Osteoblast (primary cell): ENCODE results near the gene PTPN14. TPM values are rescaled to one million over a fixed set of nuclear protein-coding genes. Genes with fewer than 3 reads are reported as not detected.
"Not testable (repeated sequence)": the region's sequence is repeated elsewhere in the genome, so short reads cannot be mapped to it uniquely, and the experiment has no call there.

Experiments used
- DNase-seq: peaks from one replicate; pipeline ENCODE4 v3.0.0; 2011; ENCODE audit warnings: low spot score, mixed read lengths; ENCODE audit not compliant: insufficient read length; ENCODE audit errors: missing footprints
- H2AFZ ChIP-seq: 2 replicates; pipeline ENCODE4 v1.6.0; 2011; ENCODE audit warnings: mild to moderate bottlenecking, low read length
- H3K27ac ChIP-seq: 2 replicates; pipeline ENCODE4 v1.5.1; 2011; ENCODE audit warnings: mild to moderate bottlenecking, low read depth, low read length, moderate library complexity
- H3K27me3 ChIP-seq: 2 replicates; pipeline ENCODE4 v1.6.0; 2012; ENCODE audit warnings: mild to moderate bottlenecking, control low read depth, inconsistent platforms, low read length, moderate library complexity; ENCODE audit not compliant: insufficient read depth
- H3K36me3 ChIP-seq: 2 replicates; pipeline ENCODE4 v1.5.1; 2011; ENCODE audit warnings: mild to moderate bottlenecking, low read length, control low read depth, moderate library complexity; ENCODE audit not compliant: insufficient read depth
- H3K4me1 ChIP-seq: 2 replicates; pipeline ENCODE4 v1.5.1; 2011; ENCODE audit warnings: mild to moderate bottlenecking, low read length, control low read depth, moderate library complexity; ENCODE audit not compliant: insufficient read depth
- H3K4me2 ChIP-seq: 2 replicates; pipeline ENCODE4 v1.6.0; 2011; ENCODE audit warnings: mild to moderate bottlenecking, low read length; ENCODE audit not compliant: insufficient read depth
- H3K4me3 ChIP-seq: fragments of 200-600 bp; sonication (generic); 3 replicates; pipeline ENCODE4 v1.5.1; 2012; ENCODE audit warnings: mild to moderate bottlenecking, low read length, inconsistent platforms; ENCODE audit not compliant: insufficient read depth
- H3K79me2 ChIP-seq: 2 replicates; pipeline ENCODE4 v1.6.0; 2012; ENCODE audit warnings: mild to moderate bottlenecking, low read length, control low read depth, inconsistent platforms; ENCODE audit not compliant: insufficient read depth
- H3K9me3 ChIP-seq: 2 replicates; pipeline ENCODE4 v1.5.1; 2011; ENCODE audit warnings: low read depth, low read length, control low read depth
- H4K20me1 ChIP-seq: 2 replicates; pipeline ENCODE4 v1.6.0; 2012; ENCODE audit warnings: mild to moderate bottlenecking, low read length, control low read depth; ENCODE audit not compliant: insufficient read depth
- CTCF ChIP-seq: IDR thresholded peaks from 2 replicates; pipeline ENCODE4 v1.5.1; 2011; ENCODE audit warnings: mild to moderate bottlenecking, low read depth, low read length, moderate library complexity; ENCODE audit errors: extremely low read depth
- total RNA-seq: library from RNA; depleted of rRNA; stranded (reverse); fragments of >200 nt; gene quantifications from 2 replicates; pipeline ENCODE4 v1.2.3, GENCODE V29; 2012

The PTPN14 gene
- total RNA-seq, 1 donor = 131 TPM

GRCh38 chr1:214513394-214513793 is 38.0 kb downstream of the PTPN14 start:
- no peak overlapping the region for H3K4me3 ChIP-seq
- DNase-seq = peak; percentile 57
- H2AFZ ChIP-seq = no peak overlapping the region
- peaks cover 53% of the 10 kb centered on the region for H3K4me1 ChIP-seq
- H3K36me3 ChIP-seq = peaks cover 6% of the 10 kb centered on the region
- no peaks in the 10 kb centered on the region for H3K9me3 ChIP-seq
- TF ChIP-seq CTCF = no peak
- H3K79me2 ChIP-seq = peaks cover 99% of the 10 kb centered on the region
- peaks cover 77% of the 10 kb centered on the region for H4K20me1 ChIP-seq
- no peak overlapping the region for H3K27ac ChIP-seq
- H3K4me2 ChIP-seq = no peak overlapping the region
- H3K27me3 ChIP-seq = no peaks in the 10 kb centered on the region

GRCh38 chr1:214511639-214511998 is 39.8 kb downstream of the PTPN14 start:
- Histone ChIP-seq H3K4me2 (no peak overlapping the region), H3K79me2 (peaks cover 99% of the 10 kb centered on the region), H2AFZ (no peak overlapping the region), H3K27me3 (no peaks in the 10 kb centered on the region), H3K27ac (no peak overlapping the region), H3K4me1 (peaks cover 43% of the 10 kb centered on the region), H3K9me3 (no peaks in the 10 kb centered on the region), H3K4me3 (no peak overlapping the region), H4K20me1 (peaks cover 88% of the 10 kb centered on the region), H3K36me3 (peaks cover 4% of the 10 kb centered on the region)
- no peak for DNase-seq
- no peak for TF ChIP-seq CTCF

- H3K4me2 ChIP-seq = no peak overlapping the region
- no peak overlapping the region for H3K4me3 ChIP-seq
- no peak for DNase-seq
- no peak overlapping the region for H3K27ac ChIP-seq
- no peaks in the 10 kb centered on the region for H3K9me3 ChIP-seq
- peaks cover 4% of the 10 kb centered on the region for H3K36me3 ChIP-seq
- no peaks in the 10 kb centered on the region for H3K27me3 ChIP-seq
- H3K4me1 ChIP-seq = peaks cover 40% of the 10 kb centered on the region
- H3K79me2 ChIP-seq = peaks cover 99% of the 10 kb centered on the region
- no peak overlapping the region for H2AFZ ChIP-seq
- TF ChIP-seq CTCF = no peak
- H4K20me1 ChIP-seq = peaks cover 85% of the 10 kb centered on the region
Measured at GRCh38 chr1:214510914-214511638, 40.3 kb downstream of the PTPN14 start.

GRCh38 chr1:214510477-214510876 is 40.9 kb downstream of the PTPN14 start:
- no peak overlapping the region for H2AFZ ChIP-seq
- no peak overlapping the region for H3K27ac ChIP-seq
- H3K4me2 ChIP-seq = no peak overlapping the region
- DNase-seq = no peak
- no peak for TF ChIP-seq CTCF
- H3K27me3 ChIP-seq = no peaks in the 10 kb centered on the region
- H3K4me3 ChIP-seq = no peak overlapping the region
- peaks cover 34% of the 10 kb centered on the region for H3K4me1 ChIP-seq
- H3K9me3 ChIP-seq = no peaks in the 10 kb centered on the region
- peaks cover 10% of the 10 kb centered on the region for H3K36me3 ChIP-seq
- peaks cover 85% of the 10 kb centered on the region for H4K20me1 ChIP-seq
- peaks cover 99% of the 10 kb centered on the region for H3K79me2 ChIP-seq

- DNase-seq, H3K27ac ChIP-seq, H3K9me3 ChIP-seq, H3K4me2 ChIP-seq, H3K27me3 ChIP-seq, H2AFZ ChIP-seq, H3K4me3 ChIP-seq: not testable (repeated sequence)
- Histone ChIP-seq H3K79me2 (peaks cover 99% of the 10 kb centered on the region), H3K36me3 (peaks cover 16% of the 10 kb centered on the region), H4K20me1 (peaks cover 89% of the 10 kb centered on the region), H3K4me1 (peaks cover 25% of the 10 kb centered on the region)
Measured at GRCh38 chr1:214509622-214510021, 41.8 kb downstream of the PTPN14 start.
